Progenitor cell of endocrine pancreas (in vitro differentiated cells): ENCODE data around the gene PALM3. TPM values are rescaled to one million over a fixed set of nuclear protein-coding genes. Genes with fewer than 3 reads are reported as not detected.

ENCODE experiments used
- DNase-seq: peaks from one replicate; pipeline ENCODE4 v3.0.0; 2021; ENCODE audit warnings: low spot score; ENCODE audit not compliant: unreplicated experiment
- H3K27ac Mint-ChIP-seq: 2 replicates; pipeline ENCODE4 v1.8.0; 2021; ENCODE audit warnings: mild to moderate bottlenecking, moderate library complexity, mixed read lengths
- H3K27me3 Mint-ChIP-seq: 2 replicates; pipeline ENCODE4 v1.8.0; 2021; ENCODE audit warnings: mixed read lengths
- H3K36me3 Mint-ChIP-seq: 2 replicates; pipeline ENCODE4 v1.8.0; 2022; ENCODE audit warnings: mixed read lengths; ENCODE audit not compliant: insufficient read depth
- H3K4me1 Mint-ChIP-seq: 2 replicates; pipeline ENCODE4 v1.8.0; 2021; ENCODE audit warnings: low read depth, mixed read lengths
- H3K4me3 Mint-ChIP-seq: 2 replicates; pipeline ENCODE4 v1.8.0; 2021; ENCODE audit warnings: low read depth, mild to moderate bottlenecking, moderate library complexity, mixed read lengths
- H3K9me3 Mint-ChIP-seq: 2 replicates; pipeline ENCODE4 v1.8.0; 2021; ENCODE audit warnings: low read depth, mixed read lengths
- total RNA-seq: library from RNA; stranded (reverse); gene quantifications from 2 replicates; pipeline ENCODE4 v1.2.1, GENCODE V29; 2021
- TF ChIP-seq, protein P1 (sequence below): fragments of 200-600 bp; sonication (generic); IDR thresholded peaks from one replicate; pipeline ENCODE4 v1.5.0; 2021; ENCODE audit warnings: antibody characterized with exemption, mild to moderate bottlenecking; ENCODE audit not compliant: unreplicated experiment

PALM3 gene
- total RNA-seq, 1 donor from 2014 or later: 5.7 TPM

DNA sequence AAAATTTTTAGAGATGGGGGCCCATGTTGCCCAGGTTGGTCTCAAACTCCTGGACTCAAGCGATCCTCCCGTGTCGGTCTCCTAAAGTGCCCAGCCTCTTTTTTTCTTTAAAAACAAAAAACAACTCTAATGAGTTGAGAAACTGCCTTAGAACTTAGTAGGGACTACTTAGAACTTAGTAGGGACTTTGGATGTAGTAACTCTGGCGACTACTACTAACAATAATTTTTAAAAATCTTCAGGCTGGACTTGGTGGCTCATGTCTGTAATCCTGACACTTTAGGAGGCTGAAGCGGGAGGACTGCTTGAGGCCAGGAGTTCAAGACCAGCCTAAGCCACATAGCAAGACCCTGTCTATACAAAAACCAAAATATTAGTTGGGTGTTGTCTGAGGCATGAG is 24.2 kb upstream of the PALM3 start:
- TF ChIP-seq, protein P1, sequence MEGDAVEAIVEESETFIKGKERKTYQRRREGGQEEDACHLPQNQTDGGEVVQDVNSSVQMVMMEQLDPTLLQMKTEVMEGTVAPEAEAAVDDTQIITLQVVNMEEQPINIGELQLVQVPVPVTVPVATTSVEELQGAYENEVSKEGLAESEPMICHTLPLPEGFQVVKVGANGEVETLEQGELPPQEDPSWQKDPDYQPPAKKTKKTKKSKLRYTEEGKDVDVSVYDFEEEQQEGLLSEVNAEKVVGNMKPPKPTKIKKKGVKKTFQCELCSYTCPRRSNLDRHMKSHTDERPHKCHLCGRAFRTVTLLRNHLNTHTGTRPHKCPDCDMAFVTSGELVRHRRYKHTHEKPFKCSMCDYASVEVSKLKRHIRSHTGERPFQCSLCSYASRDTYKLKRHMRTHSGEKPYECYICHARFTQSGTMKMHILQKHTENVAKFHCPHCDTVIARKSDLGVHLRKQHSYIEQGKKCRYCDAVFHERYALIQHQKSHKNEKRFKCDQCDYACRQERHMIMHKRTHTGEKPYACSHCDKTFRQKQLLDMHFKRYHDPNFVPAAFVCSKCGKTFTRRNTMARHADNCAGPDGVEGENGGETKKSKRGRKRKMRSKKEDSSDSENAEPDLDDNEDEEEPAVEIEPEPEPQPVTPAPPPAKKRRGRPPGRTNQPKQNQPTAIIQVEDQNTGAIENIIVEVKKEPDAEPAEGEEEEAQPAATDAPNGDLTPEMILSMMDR: no peak
- Mint-ChIP-seq H3K27me3 (peaks cover 3% of the 10 kb centered on the region), H3K27ac (no peak overlapping the region), H3K4me1 (peaks cover 11% of the 10 kb centered on the region), H3K4me3 (no peak overlapping the region), H3K36me3 (peaks cover 11% of the 10 kb centered on the region), H3K9me3 (no peaks in the 10 kb centered on the region)
- DNase-seq: no peak

DNA sequence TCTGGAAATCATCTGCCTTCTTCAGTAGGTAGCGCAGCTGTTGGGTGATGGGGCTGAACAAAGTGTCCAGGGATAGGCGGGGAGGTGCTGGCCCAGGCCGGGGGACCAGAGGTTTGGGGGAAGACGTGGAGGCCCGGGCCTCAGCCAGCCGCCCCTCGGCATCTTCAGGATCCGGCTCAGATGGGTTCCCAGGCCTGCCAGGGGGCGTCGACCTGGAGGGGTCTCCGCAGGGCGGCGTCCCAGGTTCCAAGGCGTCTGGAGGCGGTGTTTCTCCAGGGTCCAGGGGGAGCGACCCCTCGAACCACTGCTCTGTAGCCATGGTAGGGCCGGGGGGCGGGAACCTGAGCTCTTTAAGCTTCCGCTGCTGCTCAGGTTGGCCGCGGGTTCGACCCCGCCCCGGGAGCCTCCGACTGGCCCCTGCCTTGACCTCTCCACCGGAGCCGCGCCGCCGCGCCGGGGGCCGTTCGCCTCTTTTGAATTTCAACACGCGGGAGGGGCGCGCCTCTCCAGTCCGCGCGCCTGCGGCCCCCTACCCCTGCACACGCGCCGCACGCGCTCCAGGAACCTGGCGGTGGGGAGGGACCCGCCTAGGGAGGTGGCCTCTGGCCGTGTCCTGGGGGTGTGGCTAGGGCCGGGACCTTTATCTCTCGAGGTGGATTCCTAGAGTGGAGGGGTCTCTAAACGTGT is 23.6 kb upstream of the PALM3 start, which contains the start of gene C19orf67:
TSS of gene C19orf67 (minus strand) at position 475 of the 687 bp plus-strand sequence. CDS start at position 319, 156 bp downstream.
- TF ChIP-seq, protein P1: no peak
- DNase-seq: no peak
- Mint-ChIP-seq H3K36me3 (peaks cover 11% of the 10 kb centered on the region), H3K27ac (peak within 1 kb of the TSS; percentile 72), H3K4me3 (no peak within 1 kb of the TSS), H3K9me3 (no peaks in the 10 kb centered on the region), H3K4me1 (peaks cover 13% of the 10 kb centered on the region), H3K27me3 (peaks cover 3% of the 10 kb centered on the region)

DNA sequence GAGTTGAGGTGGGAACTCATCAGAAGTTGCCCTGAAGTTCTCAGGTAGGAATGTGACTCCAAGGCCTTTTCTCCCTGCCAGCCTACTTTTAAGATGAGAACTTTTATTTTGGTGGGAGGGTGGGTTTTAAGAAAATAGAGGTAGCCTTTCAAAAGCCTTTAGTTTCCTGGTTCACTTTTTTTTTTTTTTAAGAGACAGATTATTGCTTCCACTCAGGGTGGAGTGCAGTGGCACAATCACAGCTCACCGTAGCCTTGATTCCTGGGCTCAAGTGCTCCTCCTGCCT is 20.7 kb upstream of the PALM3 start:
- H3K4me3 Mint-ChIP-seq: peak overlapping the region; percentile 93
- no peaks in the 10 kb centered on the region for H3K9me3 Mint-ChIP-seq
- DNase-seq: no peak
- H3K4me1 Mint-ChIP-seq: peaks cover 11% of the 10 kb centered on the region
- peak overlapping the region; percentile 45 for H3K27ac Mint-ChIP-seq
- H3K27me3 Mint-ChIP-seq: no peaks in the 10 kb centered on the region
- TF ChIP-seq, protein P1: no peak
- peaks cover 2% of the 10 kb centered on the region for H3K36me3 Mint-ChIP-seq

DNA sequence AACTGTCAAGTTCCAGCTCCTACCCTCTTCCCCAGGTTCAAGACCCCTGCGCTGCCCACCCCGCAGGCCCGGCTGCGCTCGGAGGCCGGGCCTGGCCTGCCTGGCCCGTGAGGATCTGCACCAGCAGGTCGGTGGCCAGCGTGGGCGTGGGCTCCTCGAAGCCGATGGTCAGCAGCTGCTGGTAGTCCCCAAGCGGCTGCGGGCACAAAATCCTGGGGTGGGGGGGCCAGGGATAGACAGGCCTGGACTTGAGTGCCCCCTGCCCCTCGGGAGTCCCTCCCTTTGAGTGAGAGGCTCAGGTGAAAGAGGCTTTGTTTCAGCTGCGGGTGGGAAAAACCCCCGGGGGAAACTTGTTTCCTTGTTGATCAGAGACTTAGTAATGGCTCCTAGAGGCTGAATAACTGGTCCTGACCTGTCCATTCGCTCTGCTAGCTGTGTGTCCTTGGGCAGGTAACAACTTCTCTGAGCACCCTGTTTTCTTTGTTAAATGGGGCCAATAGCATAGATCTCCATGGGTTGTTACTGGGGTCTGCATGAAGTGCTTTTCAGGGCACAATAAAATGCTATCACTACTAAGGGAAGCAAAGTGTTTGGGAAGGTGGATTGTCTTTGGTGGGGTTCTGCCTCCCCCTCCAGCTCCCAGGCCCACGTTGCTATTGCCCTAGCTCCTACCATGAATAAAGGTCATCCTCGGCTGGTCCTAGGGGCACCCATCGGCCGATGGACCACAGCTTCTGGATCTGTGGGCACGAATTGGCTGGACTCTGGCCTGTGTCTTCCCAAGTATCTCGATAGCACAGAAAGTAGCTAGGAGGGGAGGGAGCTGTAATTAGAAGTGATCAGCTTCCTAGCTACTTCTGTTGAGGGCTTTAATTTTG is 20.2 kb upstream of the PALM3 start:
- Mint-ChIP-seq H3K27me3 (no peaks in the 10 kb centered on the region), H3K36me3 (peaks cover 2% of the 10 kb centered on the region), H3K4me3 (peak overlapping the region; percentile 93), H3K27ac (peak overlapping the region; percentile 98), H3K9me3 (no peaks in the 10 kb centered on the region), H3K4me1 (peaks cover 11% of the 10 kb centered on the region)
- no peak for DNase-seq
- TF ChIP-seq, protein P1: no peak

DNA sequence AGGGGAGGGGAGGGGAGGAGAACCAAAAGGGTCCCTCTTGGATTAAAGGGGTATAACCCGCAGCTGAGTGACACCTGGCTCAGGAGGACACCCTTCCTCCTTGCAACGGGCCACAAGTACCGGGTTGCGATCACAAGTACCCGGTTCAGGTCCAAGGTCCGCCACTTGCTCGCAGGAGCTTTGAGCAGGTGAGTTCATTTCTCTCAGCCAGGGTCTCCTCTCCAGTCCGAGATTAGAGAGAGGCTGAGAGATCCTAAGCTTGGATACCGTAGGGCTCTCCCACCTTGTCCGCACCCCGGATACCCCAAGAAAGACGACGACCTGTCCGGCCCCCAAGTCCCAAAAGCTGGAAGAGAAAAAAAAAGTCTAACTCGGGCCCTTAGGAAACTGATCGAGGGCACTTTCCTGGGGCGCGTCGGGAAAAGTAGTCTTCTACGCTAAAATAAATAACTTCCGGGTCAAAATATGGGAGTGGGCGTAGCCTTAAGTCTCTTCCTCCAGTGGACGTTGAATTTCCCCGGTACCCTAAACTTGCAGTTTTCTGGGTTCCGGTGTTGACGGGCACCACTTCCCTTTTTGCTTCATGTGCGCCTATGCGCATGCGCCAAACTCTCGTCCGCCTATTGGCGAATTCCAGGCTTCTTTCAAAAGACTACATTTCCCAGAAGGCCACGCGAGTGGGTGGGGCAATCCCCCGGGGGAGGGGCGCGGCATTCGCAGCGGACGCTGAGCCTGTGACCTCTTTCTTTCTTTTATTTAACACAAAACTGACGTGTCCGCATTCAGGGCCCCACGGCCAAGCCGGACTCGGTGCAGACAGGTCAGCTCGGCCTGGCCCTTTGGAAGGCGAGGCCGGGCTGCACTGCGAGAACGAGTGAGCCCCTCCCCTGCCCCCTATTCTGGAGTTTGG is 19.3 kb upstream of the PALM3 start:
- no peaks in the 10 kb centered on the region for H3K27me3 Mint-ChIP-seq
- TF ChIP-seq, protein P1: no peak
- H3K4me1 Mint-ChIP-seq: peaks cover 11% of the 10 kb centered on the region
- peak overlapping the region; percentile 98 for H3K27ac Mint-ChIP-seq
- H3K9me3 Mint-ChIP-seq: no peaks in the 10 kb centered on the region
- DNase-seq: peak; percentile 98
- H3K4me3 Mint-ChIP-seq: peak overlapping the region; percentile 93
- peaks cover 2% of the 10 kb centered on the region for H3K36me3 Mint-ChIP-seq
